ENCODE measurements around the gene RAB8B.
"Not testable (repeated sequence)": the region's sequence is repeated elsewhere in the genome, so short reads cannot be mapped to it uniquely, and the experiment has no call there.

Gene RAB8B

GRCh38 chr15:63186065-63186464, 3.3 kb upstream of the RAB8B start:
- DNase-seq = peak in 1 of 2 experiments; percentile 4

GRCh38 chr15:63187589-63188226, 1.7 kb upstream of the RAB8B start:
- no peak for DNase-seq

GRCh38 chr15:63188247-63188925, 1.0 kb upstream of the RAB8B start:
- no peak for DNase-seq

GRCh38 chr15:63189941-63190768, 749 bp downstream of the RAB8B start:
- DNase-seq = no peak

GRCh38 chr15:63190769-63191649, 1.6 kb downstream of the RAB8B start:
- no peak for DNase-seq

GRCh38 chr15:63191895-63192618, 2.7 kb downstream of the RAB8B start:
- DNase-seq = no peak

GRCh38 chr15:63192619-63193206, 3.3 kb downstream of the RAB8B start:
- DNase-seq = no peak

- no peak for DNase-seq
Measured at GRCh38 chr15:63194302-63194701, 4.9 kb downstream of the RAB8B start.

GRCh38 chr15:63194880-63195568, 5.6 kb downstream of the RAB8B start:
- no peak for DNase-seq

GRCh38 chr15:63195569-63196015, 6.2 kb downstream of the RAB8B start:
- DNase-seq = no peak

GRCh38 chr15:63196842-63197241, 7.4 kb downstream of the RAB8B start:
- DNase-seq = no peak

- no peak for DNase-seq
Measured at GRCh38 chr15:63197626-63198025, 8.2 kb downstream of the RAB8B start.

GRCh38 chr15:63198371-63199250, 9.2 kb downstream of the RAB8B start:
- no peak for DNase-seq

- no peak for DNase-seq
Measured at GRCh38 chr15:63200464-63201249, 11.3 kb downstream of the RAB8B start.

GRCh38 chr15:63202861-63203260, 13.5 kb downstream of the RAB8B start:
- DNase-seq = no peak

GRCh38 chr15:63203451-63204090, 14.2 kb downstream of the RAB8B start:
- DNase-seq = no peak

GRCh38 chr15:63206079-63206478, 16.7 kb downstream of the RAB8B start:
- DNase-seq = no peak

GRCh38 chr15:63208824-63209223, 19.4 kb downstream of the RAB8B start:
- not testable (repeated sequence) for DNase-seq

All from NCI-H2081 (cell line).